HG03342 (cell line): ENCODE results near the gene HSP90AB1.
A peak's percentile ranks its signal among the peaks of the same experiment; 100 is the strongest.
"Not testable (repeated sequence)": the region's sequence is repeated elsewhere in the genome, so short reads cannot be mapped to it uniquely, and the experiment has no call there.

Experiments used
- ATAC-seq: cut with Tn5 transposase; IDR thresholded peaks from one replicate; pipeline ENCODE4 v1.9.1; 2021; ENCODE audit warnings: mild to moderate bottlenecking, moderate library complexity; ENCODE audit not compliant: unreplicated experiment

Gene HSP90AB1

GRCh38 chr6:44221961-44222335 is 25.0 kb upstream of the HSP90AB1 start:
- ATAC-seq = no peak

DNA sequence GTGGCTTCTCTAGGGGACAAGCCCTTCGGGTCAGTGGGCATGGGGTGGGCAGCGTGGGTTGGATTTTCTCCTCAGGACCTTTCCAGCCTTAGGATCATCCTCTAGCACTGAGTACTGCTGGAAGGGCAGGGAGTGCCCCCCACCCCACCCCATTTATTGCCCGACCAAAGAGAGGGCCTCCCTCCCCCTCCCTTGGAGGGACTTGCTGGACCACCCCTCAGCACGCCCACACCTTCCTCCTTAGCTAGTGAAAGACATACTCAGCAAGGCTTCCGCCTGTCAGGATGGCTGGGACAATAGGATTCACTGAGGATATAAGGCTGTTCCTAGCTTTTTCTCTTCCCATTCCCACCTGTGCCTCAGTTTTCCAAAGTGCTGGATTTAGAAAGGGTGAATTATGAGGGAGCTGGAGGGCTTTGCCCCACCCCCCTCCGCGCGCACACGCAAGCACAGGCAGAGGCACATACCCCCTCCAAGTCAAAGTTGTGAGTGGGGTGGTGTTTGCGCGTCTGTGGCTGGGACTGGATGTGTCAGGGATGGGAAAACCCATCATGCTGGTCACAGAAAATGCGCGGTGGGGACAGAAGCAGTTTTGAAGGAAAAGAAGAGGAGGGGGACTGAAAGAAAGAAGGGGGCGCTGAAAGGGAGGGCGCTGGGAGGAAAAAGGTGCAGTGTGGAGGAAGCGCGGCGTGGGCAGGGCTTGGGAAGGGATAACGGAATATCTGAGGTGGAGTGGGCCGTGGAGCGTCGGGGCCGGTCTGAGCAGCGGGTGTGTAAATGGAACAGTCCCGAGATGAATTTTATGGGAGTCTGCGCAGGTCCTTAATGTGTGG is 24.2 kb upstream of the HSP90AB1 start:
- ATAC-seq = peak; percentile 3

DNA sequence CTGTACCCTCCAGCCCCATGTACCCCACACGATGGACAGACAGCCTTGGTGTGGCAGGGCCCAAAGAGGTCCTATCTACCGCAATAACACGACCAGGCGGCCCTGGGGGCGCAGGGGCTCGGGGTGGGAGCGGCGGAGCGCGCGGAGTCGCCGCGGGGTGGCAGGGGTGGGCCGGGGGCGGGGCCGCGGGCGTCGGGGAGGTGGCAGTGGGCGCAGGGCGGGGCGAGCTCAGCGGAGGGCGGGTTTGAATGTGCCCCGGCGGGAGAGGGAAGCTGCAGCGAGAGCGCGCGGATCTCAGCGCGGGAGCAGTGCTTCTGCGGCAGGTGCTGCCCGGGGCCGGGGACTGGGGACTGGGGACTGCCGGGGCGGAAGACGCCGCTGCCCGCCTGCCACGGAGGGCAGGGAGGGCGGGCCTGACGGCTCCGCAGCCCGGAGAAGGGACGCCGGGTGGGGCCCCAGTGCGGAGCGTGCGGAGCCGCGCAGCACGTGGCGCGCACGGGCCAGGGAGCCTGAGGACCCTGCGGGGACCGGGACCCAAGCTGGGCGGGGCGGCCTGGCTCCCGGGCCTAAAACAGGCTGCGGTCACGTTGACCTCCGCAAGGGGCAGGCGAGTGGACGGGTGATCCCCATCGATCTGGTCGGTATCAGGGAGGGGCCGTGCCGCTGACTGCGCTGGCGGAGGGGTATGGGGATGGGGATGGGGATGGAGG is 23.4 kb upstream of the HSP90AB1 start, which contains the start of gene SLC29A1:
SLC29A1 (plus strand) TSS at position 277 of the 710 bp plus-strand sequence. CDS start 3,719 bp downstream, outside the sequence.
- peak; percentile 32 for ATAC-seq

DNA sequence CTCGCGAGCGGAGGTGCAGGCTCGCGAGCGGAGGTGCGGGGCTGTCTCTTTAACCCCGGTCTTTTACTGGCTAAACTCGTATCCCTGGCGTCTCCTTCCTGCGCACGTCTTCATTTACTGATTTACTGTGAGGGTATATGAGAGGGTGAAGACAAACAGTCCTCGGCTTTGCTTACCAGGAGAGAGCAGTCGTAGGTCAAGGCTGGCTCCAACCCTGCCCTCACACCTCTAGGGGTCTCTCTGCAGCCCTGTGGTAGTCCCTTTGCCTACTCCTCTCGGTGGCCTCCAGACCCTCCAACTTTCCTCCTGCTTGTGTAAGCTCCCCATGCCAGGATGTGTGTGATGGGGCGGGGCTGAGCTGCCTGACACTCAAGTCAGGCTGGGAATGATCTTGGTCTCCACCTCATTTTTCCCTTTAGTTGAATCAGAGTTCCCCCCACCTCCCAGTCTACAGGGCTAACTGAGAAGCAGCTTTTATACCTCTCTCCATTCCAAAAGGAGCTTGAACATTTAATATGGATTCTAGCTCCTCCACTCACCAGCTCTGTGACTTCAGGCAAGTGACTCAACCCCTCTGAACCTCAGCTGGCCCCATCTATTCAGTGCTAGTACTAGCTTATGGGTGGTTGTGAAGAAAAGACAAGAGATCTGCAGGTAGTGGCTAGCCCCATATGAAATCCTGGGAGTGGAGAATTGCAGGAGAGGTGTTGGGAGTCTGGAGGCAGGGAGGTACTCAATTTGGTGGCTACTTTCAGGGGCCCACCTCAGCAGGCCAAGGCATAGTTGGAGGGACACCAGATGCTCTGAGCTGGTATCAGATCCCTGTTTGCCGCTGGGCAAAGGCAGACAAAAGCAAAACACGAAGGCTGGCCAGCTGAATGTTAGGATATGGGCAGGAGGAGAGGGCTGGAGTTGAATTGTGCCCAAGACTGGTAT is 22.6 kb upstream of the HSP90AB1 start:
- no peak for ATAC-seq

- ATAC-seq = no peak
Observed at GRCh38 chr6:44224965-44225305, 22.0 kb upstream of the HSP90AB1 start.

DNA sequence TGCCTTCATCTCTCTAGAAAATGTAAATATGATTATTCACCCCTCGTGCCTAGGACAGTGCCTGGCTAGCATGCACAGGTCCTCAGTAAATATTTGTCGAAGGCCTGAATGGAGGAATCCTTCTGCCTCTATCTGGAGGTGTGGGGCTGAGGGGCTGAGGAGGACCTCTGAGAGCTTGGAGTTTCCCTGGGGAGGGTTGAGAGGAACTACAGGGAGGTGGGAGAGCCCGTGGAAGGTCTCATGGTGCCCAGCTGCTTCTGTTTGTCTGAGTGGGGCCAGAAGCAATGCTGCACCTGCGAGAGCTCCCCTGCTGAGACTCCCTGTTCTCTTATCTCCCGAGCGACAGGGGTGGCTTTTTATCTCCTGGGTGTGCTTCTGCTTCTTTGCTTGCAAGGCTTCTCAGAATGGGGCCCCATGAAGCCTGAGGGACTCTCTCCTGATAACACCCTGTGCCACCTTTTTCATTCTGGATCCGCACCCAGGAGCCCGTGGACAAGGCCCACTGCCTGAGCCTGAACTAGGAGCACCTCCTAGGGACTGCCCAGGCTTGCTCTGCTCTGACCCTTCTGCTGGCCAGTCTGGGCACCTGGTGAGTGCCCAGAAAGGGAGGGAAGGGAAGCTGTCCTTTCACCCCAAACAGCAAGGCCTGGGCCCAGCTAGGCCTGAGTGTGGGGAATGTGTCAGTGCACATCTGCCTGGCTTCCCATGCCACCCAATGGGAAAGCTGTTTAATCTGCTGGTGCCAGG is 21.1 kb upstream of the HSP90AB1 start:
- ATAC-seq = no peak

GRCh38 chr6:44226368-44227147 is 20.3 kb upstream of the HSP90AB1 start:
- ATAC-seq = no peak

DNA sequence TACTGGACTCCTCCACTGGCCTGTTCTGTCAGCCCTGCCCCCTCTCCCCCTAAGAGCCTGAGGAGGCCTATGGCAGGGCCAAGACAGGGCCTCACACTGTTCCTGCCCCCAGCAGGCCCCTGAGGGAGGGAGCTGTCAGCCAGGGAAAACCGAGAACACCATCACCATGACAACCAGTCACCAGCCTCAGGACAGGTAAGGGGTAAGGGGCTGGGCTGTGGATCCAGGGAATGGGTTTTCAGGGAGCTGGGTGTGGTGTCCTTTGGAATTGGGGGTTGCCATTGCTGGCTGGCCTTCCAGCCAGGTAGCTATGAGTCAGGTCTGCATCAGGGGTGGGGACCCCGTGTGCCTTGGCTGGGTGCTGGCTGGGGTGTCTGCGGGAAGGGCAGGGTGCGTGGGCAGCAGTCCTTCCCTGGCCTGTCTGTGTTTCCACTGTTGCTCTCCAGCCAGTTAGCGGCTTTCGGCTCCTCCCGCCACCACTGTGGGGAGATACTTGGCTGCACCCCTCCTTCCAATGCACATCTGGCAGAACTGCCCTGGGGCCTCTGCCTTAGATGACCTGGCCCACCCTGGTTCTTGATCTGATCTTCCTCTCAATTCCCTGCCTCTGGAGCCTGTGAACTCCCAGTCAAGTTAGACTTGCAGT is 19.6 kb upstream of the HSP90AB1 start:
- no peak for ATAC-seq

- no peak for ATAC-seq
Observed at GRCh38 chr6:44228031-44228430, 18.9 kb upstream of the HSP90AB1 start.

- ATAC-seq = no peak
Observed at GRCh38 chr6:44228433-44228832, 18.5 kb upstream of the HSP90AB1 start.

DNA sequence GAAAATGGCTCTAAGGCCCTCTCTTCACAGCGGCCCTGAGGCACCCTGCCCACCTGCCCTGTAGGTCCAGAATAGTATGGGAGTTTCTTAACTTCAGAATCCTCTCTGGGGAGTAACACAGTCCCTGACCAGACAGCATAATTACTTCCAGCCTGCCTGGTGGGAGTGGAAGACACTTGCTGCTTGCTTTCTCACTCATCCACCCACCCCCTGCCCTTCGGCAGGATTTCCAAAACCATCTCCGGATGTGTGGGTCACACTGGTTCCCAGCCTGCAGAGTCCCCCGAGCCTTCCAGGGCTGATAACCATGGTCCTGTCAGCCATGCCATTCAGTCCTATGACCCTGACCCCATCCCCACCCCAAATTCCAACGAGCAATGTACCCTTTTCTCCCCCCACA is 18.1 kb upstream of the HSP90AB1 start:
- no peak for ATAC-seq

- ATAC-seq = no peak
Observed at GRCh38 chr6:44229376-44230033, 17.4 kb upstream of the HSP90AB1 start.

DNA sequence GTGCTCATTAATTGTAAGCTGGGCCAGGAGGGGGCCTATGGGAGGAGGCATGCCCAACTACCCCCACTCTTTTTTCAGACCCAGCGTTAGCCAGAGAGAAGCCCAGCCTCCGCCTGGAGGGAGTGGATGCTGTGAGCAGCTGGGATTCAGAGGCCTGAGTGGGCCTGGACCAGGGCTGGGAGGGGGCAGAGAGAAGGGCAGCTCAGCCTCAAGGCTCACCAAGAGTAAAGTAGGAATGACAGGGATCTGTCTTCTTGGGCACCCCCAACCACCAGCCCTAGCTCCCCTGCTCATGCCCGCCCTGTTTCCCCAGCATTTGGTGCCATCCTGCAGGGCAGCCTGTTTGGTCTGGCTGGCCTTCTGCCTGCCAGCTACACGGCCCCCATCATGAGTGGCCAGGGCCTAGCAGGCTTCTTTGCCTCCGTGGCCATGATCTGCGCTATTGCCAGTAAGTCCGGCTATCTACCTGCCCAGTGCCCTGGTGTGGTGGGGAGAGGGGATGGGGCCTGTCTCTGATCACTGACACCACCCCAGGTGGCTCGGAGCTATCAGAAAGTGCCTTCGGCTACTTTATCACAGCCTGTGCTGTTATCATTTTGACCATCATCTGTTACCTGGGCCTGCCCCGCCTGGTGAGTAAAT is 16.7 kb upstream of the HSP90AB1 start:
- no peak for ATAC-seq

GRCh38 chr6:44231426-44231825 is 15.5 kb upstream of the HSP90AB1 start:
- ATAC-seq = not testable (repeated sequence)

DNA sequence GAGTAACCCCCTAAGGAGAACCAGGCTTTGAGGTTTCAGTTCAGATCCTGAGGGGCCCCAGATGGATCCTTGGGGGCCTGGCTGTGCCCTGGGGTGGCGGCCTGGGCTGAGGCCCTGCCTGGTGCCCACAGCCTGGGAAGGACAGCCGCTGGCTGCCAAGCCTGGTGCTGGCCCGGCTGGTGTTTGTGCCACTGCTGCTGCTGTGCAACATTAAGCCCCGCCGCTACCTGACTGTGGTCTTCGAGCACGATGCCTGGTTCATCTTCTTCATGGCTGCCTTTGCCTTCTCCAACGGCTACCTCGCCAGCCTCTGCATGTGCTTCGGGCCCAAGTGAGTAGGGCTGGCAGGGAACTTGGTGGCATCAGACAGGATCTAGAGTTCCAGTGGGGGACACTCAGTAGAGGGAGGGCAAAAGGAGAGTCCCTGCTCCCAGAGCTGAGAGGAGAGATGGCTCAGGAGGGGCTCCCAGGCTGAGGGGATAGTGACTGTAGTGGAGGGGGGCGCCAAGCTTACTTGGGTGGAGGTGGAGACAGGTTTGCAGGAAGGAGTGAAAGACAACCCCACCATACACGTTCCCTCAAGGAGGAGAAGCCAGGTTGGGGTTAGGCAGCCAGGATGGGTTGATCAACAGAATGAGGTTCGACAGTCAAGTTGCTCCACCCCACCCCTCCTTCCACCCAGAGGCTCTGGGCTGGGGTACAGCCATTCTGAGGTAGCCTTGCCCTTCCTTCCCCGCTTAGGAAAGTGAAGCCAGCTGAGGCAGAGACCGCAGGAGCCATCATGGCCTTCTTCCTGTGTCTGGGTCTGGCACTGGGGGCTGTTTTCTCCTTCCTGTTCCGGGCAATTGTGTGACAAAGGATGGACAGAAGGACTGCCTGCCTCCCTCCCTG is 14.0 kb upstream of the HSP90AB1 start:
- no peak for ATAC-seq

GRCh38 chr6:44233567-44234100 is 13.3 kb upstream of the HSP90AB1 start:
- no peak for ATAC-seq
